SU-DHL-6 (cell line): ENCODE results near the gene SLC9A9.

Experiments
- H2AFZ ChIP-seq: fragments of 200-600 bp; sonication (generic); 2 replicates; pipeline ENCODE4 v1.6.1; 2014; ENCODE audit warnings: low read depth, mild to moderate bottlenecking, moderate library complexity, mixed read lengths, antibody characterized with exemption, low read length; ENCODE audit not compliant: severe bottlenecking
- H3F3A ChIP-seq: fragments of 200-600 bp; shearing (Covaris generic); 2 replicates; pipeline ENCODE4 v1.6.0; 2016; ENCODE audit warnings: antibody characterized with exemption, mild to moderate bottlenecking; ENCODE audit not compliant: insufficient read depth
- H3K27ac ChIP-seq: fragments of 200-600 bp; sonication (generic); 2 replicates; pipeline ENCODE4 v1.5.1; 2016; ENCODE audit warnings: low read depth, mild to moderate bottlenecking, low read length, moderate library complexity, mixed read lengths
- H3K27me3 ChIP-seq: fragments of 200-600 bp; sonication (generic), shearing (Covaris generic); 2 replicates; pipeline ENCODE4 v1.6.0; 2014; ENCODE audit warnings: mild to moderate bottlenecking, low read length
- H3K36me3 ChIP-seq: fragments of 200-600 bp; sonication (generic); 2 replicates; pipeline ENCODE4 v1.6.1; 2014; ENCODE audit warnings: mild to moderate bottlenecking, low read length, mixed read lengths
- H3K4me2 ChIP-seq: fragments of 300-600, 200-600 bp; shearing (Covaris generic), sonication (generic); 2 replicates; pipeline ENCODE4 v1.6.0; 2014; ENCODE audit warnings: low read length, low read depth, mild to moderate bottlenecking; ENCODE audit not compliant: poor library complexity, severe bottlenecking
- H3K4me3 ChIP-seq: fragments of 200-600 bp; sonication (generic); 2 replicates; pipeline ENCODE4 v1.5.1; 2014; ENCODE audit warnings: antibody characterized with exemption, low read length, mild to moderate bottlenecking, mixed read lengths; ENCODE audit not compliant: insufficient read depth, poor library complexity, severe bottlenecking
- H3K79me2 ChIP-seq: fragments of 200-600 bp; sonication (generic); 2 replicates; pipeline ENCODE4 v1.6.1; 2014; ENCODE audit warnings: mild to moderate bottlenecking, low read length, moderate library complexity; ENCODE audit not compliant: insufficient read depth
- H3K9ac ChIP-seq: fragments of 200-600 bp; sonication (generic); 2 replicates; pipeline ENCODE4 v1.7.0; 2014; ENCODE audit warnings: mild to moderate bottlenecking, low read length
- H3K9me2 ChIP-seq: fragments of 200-600 bp; sonication (generic); replicated peaks from 2 replicates; pipeline ENCODE4 v1.6.1; 2014; ENCODE audit warnings: low read length; ENCODE audit not compliant: insufficient read depth
- H3K9me3 ChIP-seq: fragments of 200-600 bp; sonication (generic); 2 replicates; pipeline ENCODE4 v1.6.1; 2014; ENCODE audit warnings: low read length, mixed read lengths; ENCODE audit not compliant: insufficient read depth
- H4K20me1 ChIP-seq: fragments of 200-600 bp; sonication (generic); 2 replicates; pipeline ENCODE4 v1.6.1; 2014; ENCODE audit warnings: low read depth, mild to moderate bottlenecking, antibody characterized with exemption, low read length, moderate library complexity, mixed read lengths
- EZH2phosphoT487 ChIP-seq: fragments of 200-600 bp; sonication (generic), shearing (Covaris generic); conservative IDR thresholded peaks from 2 replicates; pipeline ENCODE4 v1.6.1; 2018; ENCODE audit warnings: mild to moderate bottlenecking, antibody characterized with exemption, low read length, moderate library complexity, mixed read lengths
- TF ChIP-seq, protein P1 (sequence below): fragments of 200-600 bp; sonication (generic); IDR thresholded peaks from one replicate; pipeline ENCODE4 v1.5.1; 2017; ENCODE audit warnings: antibody characterized with exemption, mild to moderate bottlenecking, low read length, moderate library complexity; ENCODE audit not compliant: insufficient read depth, poor library complexity, severe bottlenecking

The SLC9A9 gene

DNA sequence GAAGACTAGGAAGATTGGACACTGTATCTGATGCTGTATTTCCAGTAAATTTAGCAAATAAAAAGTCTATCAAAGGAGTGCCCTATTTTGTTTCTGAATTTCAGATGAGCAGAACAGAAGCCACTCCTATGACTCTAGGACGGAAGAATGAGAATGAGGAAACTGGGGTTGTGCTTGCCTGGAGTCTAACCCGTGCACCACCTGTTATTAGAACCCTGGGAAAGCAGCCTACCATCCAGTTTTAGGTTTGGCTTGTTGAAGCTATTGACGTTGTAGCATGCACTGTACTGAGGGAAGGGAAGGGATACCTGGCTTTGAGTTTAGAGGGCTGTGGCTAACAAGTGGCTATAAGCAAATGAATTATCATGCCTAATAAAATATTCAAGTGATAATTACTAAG is 318.5 kb downstream of the SLC9A9 start:
- no peak overlapping the region for H2AFZ ChIP-seq
- H4K20me1 ChIP-seq = no peaks in the 10 kb centered on the region
- H3K9me2 ChIP-seq = no peaks in the 10 kb centered on the region
- H3K4me3 ChIP-seq = no peak overlapping the region
- no peak overlapping the region for H3K9ac ChIP-seq
- no peak overlapping the region for H3K27ac ChIP-seq
- H3K27me3 ChIP-seq = no peaks in the 10 kb centered on the region
- no peaks in the 10 kb centered on the region for H3K36me3 ChIP-seq
- H3K4me2 ChIP-seq = no peak overlapping the region
- TF ChIP-seq, protein P1, sequence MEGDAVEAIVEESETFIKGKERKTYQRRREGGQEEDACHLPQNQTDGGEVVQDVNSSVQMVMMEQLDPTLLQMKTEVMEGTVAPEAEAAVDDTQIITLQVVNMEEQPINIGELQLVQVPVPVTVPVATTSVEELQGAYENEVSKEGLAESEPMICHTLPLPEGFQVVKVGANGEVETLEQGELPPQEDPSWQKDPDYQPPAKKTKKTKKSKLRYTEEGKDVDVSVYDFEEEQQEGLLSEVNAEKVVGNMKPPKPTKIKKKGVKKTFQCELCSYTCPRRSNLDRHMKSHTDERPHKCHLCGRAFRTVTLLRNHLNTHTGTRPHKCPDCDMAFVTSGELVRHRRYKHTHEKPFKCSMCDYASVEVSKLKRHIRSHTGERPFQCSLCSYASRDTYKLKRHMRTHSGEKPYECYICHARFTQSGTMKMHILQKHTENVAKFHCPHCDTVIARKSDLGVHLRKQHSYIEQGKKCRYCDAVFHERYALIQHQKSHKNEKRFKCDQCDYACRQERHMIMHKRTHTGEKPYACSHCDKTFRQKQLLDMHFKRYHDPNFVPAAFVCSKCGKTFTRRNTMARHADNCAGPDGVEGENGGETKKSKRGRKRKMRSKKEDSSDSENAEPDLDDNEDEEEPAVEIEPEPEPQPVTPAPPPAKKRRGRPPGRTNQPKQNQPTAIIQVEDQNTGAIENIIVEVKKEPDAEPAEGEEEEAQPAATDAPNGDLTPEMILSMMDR = no peak
- TF ChIP-seq EZH2phosphoT487 = no peak
- H3K9me3 ChIP-seq = no peaks in the 10 kb centered on the region
- no peaks in the 10 kb centered on the region for H3K79me2 ChIP-seq
- H3F3A ChIP-seq = no peaks in the 10 kb centered on the region

DNA sequence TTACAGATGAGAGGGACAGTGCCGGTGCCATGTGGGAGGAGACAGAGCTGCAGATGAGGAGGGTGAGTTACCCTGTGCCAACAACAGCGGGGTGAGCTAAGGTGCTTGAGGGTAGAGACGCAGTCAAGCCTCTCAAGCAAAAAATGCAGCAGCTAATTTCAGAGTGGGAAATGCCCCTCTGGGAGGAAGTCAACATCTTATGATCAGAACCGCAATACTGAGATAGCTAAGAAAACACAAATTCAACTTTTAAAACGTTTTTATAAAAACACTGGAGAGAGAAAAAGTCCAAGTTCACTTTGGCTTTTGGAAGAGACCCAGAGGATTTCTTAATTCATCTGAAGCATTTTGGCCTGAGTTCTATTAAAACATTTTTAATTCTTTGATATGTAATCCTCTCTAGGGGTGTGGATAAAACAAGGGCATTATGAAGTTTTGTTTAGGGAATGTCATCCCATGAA is 319.2 kb downstream of the SLC9A9 start:
- no peaks in the 10 kb centered on the region for H3F3A ChIP-seq
- H3K4me2 ChIP-seq = peak overlapping the region; percentile 5
- H3K27me3 ChIP-seq = no peaks in the 10 kb centered on the region
- no peaks in the 10 kb centered on the region for H3K79me2 ChIP-seq
- no peaks in the 10 kb centered on the region for H3K9me2 ChIP-seq
- no peaks in the 10 kb centered on the region for H4K20me1 ChIP-seq
- no peaks in the 10 kb centered on the region for H3K9me3 ChIP-seq
- no peak overlapping the region for H3K9ac ChIP-seq
- H2AFZ ChIP-seq = no peak overlapping the region
- H3K27ac ChIP-seq = no peak overlapping the region
- H3K36me3 ChIP-seq = no peaks in the 10 kb centered on the region
- H3K4me3 ChIP-seq = no peak overlapping the region
- TF ChIP-seq, protein P1 = no peak

DNA sequence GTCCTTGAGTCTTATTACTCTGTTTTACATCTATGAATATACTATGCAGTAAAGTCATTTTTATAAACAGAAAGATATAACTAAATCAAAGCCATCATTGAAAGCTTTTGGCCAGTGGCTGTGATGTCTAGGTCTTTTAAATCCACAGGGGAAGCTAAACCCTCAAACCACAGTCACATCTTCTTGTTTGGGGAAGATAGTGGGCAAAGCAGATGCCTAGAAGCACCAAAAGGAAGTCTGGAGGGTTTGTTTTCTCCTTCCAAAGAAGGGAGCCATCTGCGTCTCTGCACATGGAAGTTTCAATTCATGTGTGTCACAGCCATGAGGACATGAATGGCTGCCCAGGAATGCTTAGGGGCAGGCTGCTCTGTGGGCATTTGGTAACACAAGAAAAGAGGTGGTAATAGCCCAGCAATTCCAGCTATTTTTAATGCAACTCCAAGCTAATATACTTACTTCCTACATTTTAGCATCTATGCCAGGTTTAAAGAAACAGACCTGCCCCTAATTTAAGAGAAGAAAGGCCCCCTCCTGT is 322.2 kb downstream of the SLC9A9 start:
- Histone ChIP-seq H3K27ac (no peak overlapping the region), H3K79me2 (no peaks in the 10 kb centered on the region), H3K36me3 (no peaks in the 10 kb centered on the region), H2AFZ (no peak overlapping the region), H3K27me3 (no peaks in the 10 kb centered on the region), H3K4me3 (no peak overlapping the region), H3K9me2 (no peaks in the 10 kb centered on the region), H3K9ac (no peak overlapping the region), H4K20me1 (no peaks in the 10 kb centered on the region), H3K4me2 (no peak overlapping the region), H3F3A (no peaks in the 10 kb centered on the region), H3K9me3 (no peaks in the 10 kb centered on the region)
- TF ChIP-seq, protein P1 = no peak
- no peak for TF ChIP-seq EZH2phosphoT487
